SK-N-SH treated with all-trans-retinoic acid at 6 μM for 48 hours (cell line): ENCODE results near the gene TAF15.
A peak's percentile ranks its signal among the peaks of the same experiment; 100 is the strongest.

ENCODE experiments used
- ATAC-seq: fragments of 200-7000 bp; cut with Tn5 transposase; 3 replicates; pipeline ENCODE4 v1.9.1; 2020; ENCODE audit warnings: mild to moderate bottlenecking, moderate library complexity
- ARNTL ChIP-seq: fragments of 450-650 bp; formaldehyde crosslinking; IDR thresholded peaks from 2 replicates; pipeline ENCODE4 v1.5.0; 2020; ENCODE audit warnings: low read depth, mild to moderate bottlenecking, moderate library complexity, borderline replicate concordance
- BACH2 ChIP-seq: fragments of 250-450 bp; sonication (Bioruptor Pico); IDR thresholded peaks from 2 replicates; pipeline ENCODE4 v1.9.0; 2021; ENCODE audit warnings: mild to moderate bottlenecking, borderline replicate concordance
- CREB5 ChIP-seq: fragments of 250-450 bp; sonication (Bioruptor Pico); IDR thresholded peaks from 2 replicates; pipeline ENCODE4 v1.5.1; 2020; ENCODE audit warnings: low read depth, mild to moderate bottlenecking, moderate library complexity
- CSDC2 ChIP-seq: fragments of 250-450 bp; sonication (Bioruptor Pico); IDR thresholded peaks from 2 replicates; pipeline ENCODE4 v1.5.0; 2020; ENCODE audit warnings: mild to moderate bottlenecking, moderate library complexity
- CSRNP3 ChIP-seq: fragments of 250-450 bp; sonication (Bioruptor Pico); IDR thresholded peaks from 2 replicates; pipeline ENCODE4 v1.5.1; 2021; ENCODE audit warnings: mild to moderate bottlenecking, moderate library complexity
- ESRRG ChIP-seq: fragments of 250-450 bp; sonication (Bioruptor Pico); IDR thresholded peaks from 2 replicates; pipeline ENCODE4 v1.6.1; 2021; ENCODE audit warnings: mild to moderate bottlenecking
- ISL1 ChIP-seq: fragments of 250-450 bp; sonication (Bioruptor Pico); IDR thresholded peaks from 2 replicates; pipeline ENCODE4 v2.1.2; 2022; ENCODE audit warnings: mild to moderate bottlenecking, moderate library complexity
- OSR1 ChIP-seq: fragments of 250-450 bp; sonication (Bioruptor Pico); IDR thresholded peaks from 2 replicates; pipeline ENCODE4 v1.8.0; 2022; ENCODE audit warnings: moderate library complexity, mild to moderate bottlenecking, inconsistent platforms
- PATZ1 ChIP-seq: fragments of 250-450 bp; sonication (Bioruptor Pico); IDR thresholded peaks from 2 replicates; pipeline ENCODE4 v1.8.0; 2020; ENCODE audit warnings: mild to moderate bottlenecking, moderate library complexity, borderline replicate concordance
- POU6F1 ChIP-seq: fragments of 250-450 bp; sonication (Bioruptor Pico); IDR thresholded peaks from 2 replicates; pipeline ENCODE4 v1.8.0; 2021; ENCODE audit warnings: low read depth, mild to moderate bottlenecking, moderate library complexity, borderline replicate concordance
- PPARA ChIP-seq: fragments of 250-450 bp; sonication (Bioruptor Pico); IDR thresholded peaks from 2 replicates; pipeline ENCODE4 v1.5.0; 2020; ENCODE audit warnings: mild to moderate bottlenecking, borderline replicate concordance
- RARB ChIP-seq: fragments of 250-450 bp; sonication (Bioruptor Pico); IDR thresholded peaks from 2 replicates; pipeline ENCODE4 v1.8.0; 2021; ENCODE audit warnings: mild to moderate bottlenecking, moderate library complexity
- TCF4 ChIP-seq: fragments of 250-450 bp; sonication (Bioruptor Pico); IDR thresholded peaks from 2 replicates; pipeline ENCODE4 v1.8.0; 2021; ENCODE audit warnings: mild to moderate bottlenecking, moderate library complexity, borderline replicate concordance
- TOX ChIP-seq: fragments of 250-450 bp; sonication (Bioruptor Pico); IDR thresholded peaks from 2 replicates; pipeline ENCODE4 v1.8.0; 2021; ENCODE audit warnings: mild to moderate bottlenecking, moderate library complexity, borderline replicate concordance
- ZC3H10 ChIP-seq: fragments of 250-450 bp; sonication (Bioruptor Pico); IDR thresholded peaks from 2 replicates; pipeline ENCODE4 v1.5.1; 2021; ENCODE audit warnings: mild to moderate bottlenecking, moderate library complexity
- ZFP30 ChIP-seq: fragments of 450-650 bp; formaldehyde crosslinking; IDR thresholded peaks from 2 replicates; pipeline ENCODE4 v1.5.0; 2022; ENCODE audit warnings: mild to moderate bottlenecking, moderate library complexity
- ZNF565 ChIP-seq: fragments of 450-650 bp; formaldehyde crosslinking; conservative IDR thresholded peaks from 2 replicates; pipeline ENCODE4 v1.5.0; 2020; ENCODE audit warnings: low read depth, mild to moderate bottlenecking, moderate library complexity
- ZNF70 ChIP-seq: fragments of 450-650 bp; formaldehyde crosslinking; IDR thresholded peaks from 2 replicates; pipeline ENCODE4 v1.5.0; 2020; ENCODE audit warnings: mild to moderate bottlenecking, moderate library complexity
- ZNF8 ChIP-seq: fragments of 450-650 bp; formaldehyde crosslinking; IDR thresholded peaks from 2 replicates; pipeline ENCODE4 v1.5.0; 2020; ENCODE audit warnings: mild to moderate bottlenecking, moderate library complexity

Gene TAF15

GRCh38 chr17:35870906-35871819 is 61.9 kb downstream of the TAF15 start:
- TF ChIP-seq CREB5 = no peak
- TF ChIP-seq ISL1 (CRISPR knock-in tag) = no peak
- TF ChIP-seq ZC3H10 = no peak
- TF ChIP-seq TOX (CRISPR knock-in tag) = no peak
- no peak for TF ChIP-seq ZNF70 (CRISPR knock-in tag)
- TF ChIP-seq ZNF565 (CRISPR knock-in tag) = no peak
- TF ChIP-seq ZFP30 (CRISPR knock-in tag) = no peak
- TF ChIP-seq BACH2 = no peak
- TF ChIP-seq PATZ1 (CRISPR knock-in tag) = no peak
- no peak for TF ChIP-seq TCF4 (CRISPR knock-in tag)
- TF ChIP-seq ARNTL (CRISPR knock-in tag) = no peak
- TF ChIP-seq, all 23 proteins: peak for 0
- ATAC-seq = peak; percentile 36; the same call in 1 of the 3 replicates

- no peak for TF ChIP-seq CREB5
Measured at GRCh38 chr17:35872196-35872980, 63.1 kb downstream of the TAF15 start.

GRCh38 chr17:35875072-35875799 is 66.0 kb downstream of the TAF15 start:
- ATAC-seq = no peak
- TF ChIP-seq PATZ1 (CRISPR knock-in tag) = no peak
- no peak for TF ChIP-seq ESRRG
- no peak for TF ChIP-seq OSR1 (CRISPR knock-in tag)
- TF ChIP-seq ZNF565 (CRISPR knock-in tag) = no peak
- no peak for TF ChIP-seq ISL1 (CRISPR knock-in tag)
- TF ChIP-seq ZFP30 (CRISPR knock-in tag) = no peak
- no peak for TF ChIP-seq BACH2
- TF ChIP-seq ZC3H10 = no peak
- TF ChIP-seq RARB (CRISPR knock-in tag) = no peak
- TF ChIP-seq ZNF70 (CRISPR knock-in tag) = no peak

More at GRCh38 chr17:35872196-35872980, 63.1 kb downstream of the TAF15 start:
- no peak for ATAC-seq

GRCh38 chr17:35875800-35876139 is 66.5 kb downstream of the TAF15 start:
- no peak for ATAC-seq
- no peak for TF ChIP-seq PPARA (CRISPR knock-in tag)
- no peak for TF ChIP-seq TCF4 (CRISPR knock-in tag)
- TF ChIP-seq CSDC2 = no peak
- no peak for TF ChIP-seq ZFP30 (CRISPR knock-in tag)
- TF ChIP-seq POU6F1 (CRISPR knock-in tag) = no peak
- no peak for TF ChIP-seq ZC3H10
- no peak for TF ChIP-seq BACH2
- no peak for TF ChIP-seq OSR1 (CRISPR knock-in tag)
- no peak for TF ChIP-seq CREB5
- TF ChIP-seq RARB (CRISPR knock-in tag) = no peak
- no peak for TF ChIP-seq ZNF8 (CRISPR knock-in tag)
- TF ChIP-seq ISL1 (CRISPR knock-in tag) = no peak
- TF ChIP-seq ARNTL (CRISPR knock-in tag) = no peak
- no peak for TF ChIP-seq ZNF565 (CRISPR knock-in tag)
- no peak for TF ChIP-seq ESRRG
- no peak for TF ChIP-seq CSRNP3 (CRISPR knock-in tag)
- TF ChIP-seq TOX (CRISPR knock-in tag) = no peak
- no peak for TF ChIP-seq ZNF70 (CRISPR knock-in tag)
